Naive thymus-derived CD4-positive, alpha-beta T cell (primary cell): ENCODE data around the gene BMAL1. TPM values are rescaled to one million over a fixed set of nuclear protein-coding genes. Genes with fewer than 3 reads are reported as not detected.
A peak's percentile ranks its signal among the peaks of the same experiment; 100 is the strongest.

Experiments used
- ATAC-seq: fragments of 150-1000 bp; cut with Tn5 transposase; 2 replicates; pipeline ENCODE4 v1.10.0; 2021; ENCODE audit warnings: mild to moderate bottlenecking, moderate library complexity
- CTCF ChIA-PET: fragments of 350-600 bp; sonication (Branson Sonifier 250); formaldehyde crosslinking; loops from one replicate; lab custom pipeline; 2021; ENCODE audit warnings: antibody characterized with exemption; lab: Charles Lee
- POLR2A ChIA-PET: fragments of 350-600 bp; sonication (Branson Sonifier 250); formaldehyde crosslinking; loops from one replicate; lab custom pipeline; 2021; ENCODE audit warnings: antibody characterized with exemption, inconsistent platforms; lab: Charles Lee
- DNase-seq, 9 donors: peaks; one replicate each; pipeline versions ENCODE4 v3.0.0 to v3.0.0-alpha.2; 2020 to 2022; ENCODE audit warnings: mixed read lengths in 1 of 9
- H3K27ac ChIP-seq: one replicate; pipeline ENCODE4 v1.7.0; 2013; ENCODE audit warnings: mild to moderate bottlenecking, low read depth, low read length, moderate library complexity
- H3K27me3 ChIP-seq, 2 donors: one replicate each; pipeline ENCODE4 v1.7.0; 2013; ENCODE audit warnings: low read length in 2 of 2, mild to moderate bottlenecking in 2 of 2, moderate library complexity in 2 of 2; ENCODE audit not compliant: control insufficient read depth in 2 of 2, insufficient read depth in 2 of 2
- H3K36me3 ChIP-seq, 3 experiments: 1 replicate in 2 of 3; 2 replicates in 1 of 3; pipeline ENCODE4 v1.7.0; 2013; ENCODE audit warnings: low read length in 3 of 3, mild to moderate bottlenecking in 3 of 3, moderate library complexity in 1 of 3; ENCODE audit not compliant: insufficient read depth in 3 of 3, control insufficient read depth in 2 of 3
- H3K4me1 ChIP-seq, 2 donors: one replicate each; pipeline ENCODE4 v1.7.0; 2013; ENCODE audit warnings: low read length in 2 of 2, mild to moderate bottlenecking in 2 of 2, moderate library complexity in 1 of 2; ENCODE audit not compliant: control insufficient read depth in 2 of 2, insufficient read depth in 2 of 2
- H3K4me3 ChIP-seq: 2 replicates; pipeline ENCODE4 v1.7.0; 2013; ENCODE audit warnings: mild to moderate bottlenecking, low read length
- H3K9me3 ChIP-seq, 3 experiments: 1 replicate in 2 of 3; 2 replicates in 1 of 3; pipeline ENCODE4 v1.7.0; 2013; ENCODE audit warnings: low read length in 3 of 3; ENCODE audit not compliant: control insufficient read depth in 2 of 3
- H3K27ac Mint-ChIP-seq, 9 donors: one replicate each; pipeline ENCODE4 v1.8.0; 2020 to 2022; ENCODE audit warnings: mixed read lengths in 9 of 9, mild to moderate bottlenecking in 8 of 9, moderate library complexity in 5 of 9, inconsistent platforms in 2 of 9
- H3K27me3 Mint-ChIP-seq, 5 donors: one replicate each; pipeline ENCODE4 v1.8.0; 2021 to 2022; ENCODE audit warnings: mixed read lengths in 5 of 5, mild to moderate bottlenecking in 1 of 5
- H3K36me3 Mint-ChIP-seq, 5 donors: one replicate each; pipeline ENCODE4 v1.8.0; 2020 to 2022; ENCODE audit warnings: mixed read lengths in 5 of 5, mild to moderate bottlenecking in 3 of 5, inconsistent platforms in 1 of 5
- H3K4me1 Mint-ChIP-seq, 7 donors: one replicate each; pipeline ENCODE4 v1.8.0; 2020 to 2022; ENCODE audit warnings: mixed read lengths in 7 of 7, mild to moderate bottlenecking in 3 of 7, inconsistent platforms in 1 of 7
- H3K4me3 Mint-ChIP-seq, 10 donors: one replicate each; pipeline ENCODE4 v1.8.0; 2020 to 2022; ENCODE audit warnings: mild to moderate bottlenecking in 10 of 10, mixed read lengths in 10 of 10, moderate library complexity in 6 of 10, inconsistent platforms in 2 of 10
- H3K9me3 Mint-ChIP-seq, 11 donors: one replicate each; pipeline ENCODE4 v1.8.0; 2020 to 2022; ENCODE audit warnings: mixed read lengths in 11 of 11, mild to moderate bottlenecking in 4 of 11, inconsistent platforms in 1 of 11, moderate library complexity in 1 of 11
- intact Hi-C, 2 donors: fragments of 100-400 bp; cut with micrococcal nuclease; formaldehyde crosslinking; loops; one replicate each; pipeline ENCODE4 v1.15.1; 2023
- polyA plus RNA-seq, 2 donors: library from polyadenylated mRNA; unstranded; fragments of 300-500 nt; fragmentation: Illumina TruSeq; gene quantifications; one replicate each; pipeline ENCODE4 v1.2.3, GENCODE V29; 2021
- total RNA-seq, 6 experiments: library from RNA in 5 of 6; stranded (reverse) in 5 of 6; gene quantifications; 1 replicate in 5 of 6; 2 replicates in 1 of 6; pipeline ENCODE4 v1.2.3 and lab custom pipeline; 2021 to 2026

BMAL1 gene
- total and polyA plus RNA-seq, 7 experiments from 2014 or later = 12.8 to 88.3 (median 47.9) TPM

GRCh38 chr11:13297917-13298356, 20.3 kb downstream of the BMAL1 start:
- CTCF ChIA-PET = no interaction called here
- Histone ChIP-seq H3K4me1 (peaks cover 45 to 52% of the 10 kb centered on the region in 2 donors), H3K27ac (no peak overlapping the region), H3K36me3 (no peaks in the 10 kb centered on the region), H3K9me3 (no peaks in the 10 kb centered on the region), H3K27me3 (no peaks in the 10 kb centered on the region), H3K4me3 (no peak overlapping the region)
- H3K9me3 Mint-ChIP-seq = no peaks in the 10 kb centered on the region
- POLR2A ChIA-PET = no interaction called here
- peak overlapping the region in 8 of 10 donors; percentile 6 to 66 (median 33) for H3K4me3 Mint-ChIP-seq
- H3K36me3 Mint-ChIP-seq = peaks cover 0 to 12% (median 8%) of the 10 kb centered on the region in 5 donors
- intact Hi-C loops = loop anchor here in 1 of 2 donors (1.0 kb wide), 1 partner anchor 11 kb away; no protein-coding TSS in a partner anchor
- no peaks in the 10 kb centered on the region for H3K27me3 Mint-ChIP-seq
- DNase-seq = no peak
- peak; percentile 82 for ATAC-seq
- peaks cover 0 to 99% (median 74%) of the 10 kb centered on the region in 7 donors for H3K4me1 Mint-ChIP-seq
- peak overlapping the region in 7 of 9 donors; percentile 4 to 74 (median 50) for H3K27ac Mint-ChIP-seq

- peak overlapping the region in 1 of 10 donors; percentile 18 for H3K4me3 Mint-ChIP-seq
- ChIA-PET CTCF (no interaction called here), POLR2A (no interaction called here)
- peaks cover 0 to 4% (median 0%) of the 10 kb centered on the region in 11 donors for H3K9me3 Mint-ChIP-seq
- Histone ChIP-seq H3K27me3 (no peaks in the 10 kb centered on the region), H3K9me3 (no peaks in the 10 kb centered on the region), H3K27ac (no peak overlapping the region), H3K4me1 (peaks cover 45 to 52% of the 10 kb centered on the region in 2 donors), H3K4me3 (no peak overlapping the region), H3K36me3 (no peaks in the 10 kb centered on the region)
- intact Hi-C loops = loop anchor here in 1 of 2 donors (1.0 kb wide), 1 partner anchor 11 kb away; no protein-coding TSS in a partner anchor
- H3K36me3 Mint-ChIP-seq = peaks cover 0 to 17% (median 12%) of the 10 kb centered on the region in 5 donors
- DNase-seq (no peak), ATAC-seq (no peak)
- no peaks in the 10 kb centered on the region for H3K27me3 Mint-ChIP-seq
- H3K4me1 Mint-ChIP-seq = peaks cover 0 to 99% (median 75%) of the 10 kb centered on the region in 7 donors
- peak overlapping the region in 3 of 9 donors; percentile 7 to 65 (median 8) for H3K27ac Mint-ChIP-seq
Measured at GRCh38 chr11:13298765-13299164, 21.2 kb downstream of the BMAL1 start.

GRCh38 chr11:13301522-13301921, 23.9 kb downstream of the BMAL1 start:
- H3K4me3 Mint-ChIP-seq = peak overlapping the region in 4 of 10 donors; percentile 4 to 57 (median 32)
- peaks cover 0 to 81% (median 64%) of the 10 kb centered on the region in 7 donors for H3K4me1 Mint-ChIP-seq
- Histone ChIP-seq H3K4me1 (peaks cover 42 to 43% of the 10 kb centered on the region in 2 donors), H3K9me3 (no peaks in the 10 kb centered on the region), H3K27me3 (no peaks in the 10 kb centered on the region), H3K27ac (no peak overlapping the region), H3K36me3 (no peaks in the 10 kb centered on the region), H3K4me3 (no peak overlapping the region)
- ATAC-seq (no peak), DNase-seq (no peak)
- H3K27me3 Mint-ChIP-seq = no peaks in the 10 kb centered on the region
- peaks cover 0 to 7% (median 0%) of the 10 kb centered on the region in 11 donors for H3K9me3 Mint-ChIP-seq
- H3K36me3 Mint-ChIP-seq = peaks cover 0 to 21% (median 18%) of the 10 kb centered on the region in 5 donors
- H3K27ac Mint-ChIP-seq = peak overlapping the region in 4 of 9 donors; percentile 6 to 36 (median 30)
- ChIA-PET POLR2A (interaction anchor here (1.2 kb wide), 1 partner anchor 22 kb away, joined by 5 read pairs; no protein-coding TSS in a partner anchor), CTCF (no interaction called here)
- intact Hi-C loops = no loop called here

- ChIA-PET CTCF (interaction anchor here (1.4 kb wide), 1 partner anchor 34 kb away, joined by 4 read pairs; no protein-coding TSS in a partner anchor), POLR2A (interaction anchor here (0.7 to 1.2 kb wide), 2 partner anchors 19 to 23 kb away, joined by 4 to 5 read pairs; no protein-coding TSS in a partner anchor)
- Histone ChIP-seq H3K4me1 (peaks cover 43 to 47% of the 10 kb centered on the region in 2 donors), H3K36me3 (no peaks in the 10 kb centered on the region), H3K9me3 (no peaks in the 10 kb centered on the region), H3K27ac (no peak overlapping the region), H3K27me3 (no peaks in the 10 kb centered on the region), H3K4me3 (no peak overlapping the region)
- Mint-ChIP-seq H3K27me3 (no peaks in the 10 kb centered on the region), H3K4me1 (peaks cover 0 to 71% (median 54%) of the 10 kb centered on the region in 7 donors), H3K4me3 (peak overlapping the region in 4 of 10 donors; percentile 16 to 57 (median 28)), H3K9me3 (peaks cover 0 to 7% (median 0%) of the 10 kb centered on the region in 11 donors), H3K36me3 (peaks cover 0 to 21% (median 18%) of the 10 kb centered on the region in 5 donors), H3K27ac (peak overlapping the region in 1 of 9 donors; percentile 3)
- intact Hi-C loops = loop anchor here in 1 of 2 donors (2.0 kb wide), 1 partner anchor 16 kb away; no protein-coding TSS in a partner anchor
- ATAC-seq = no peak
- no peak for DNase-seq
Measured at GRCh38 chr11:13302420-13302958, 24.9 kb downstream of the BMAL1 start.

GRCh38 chr11:13303668-13304649, 26.4 kb downstream of the BMAL1 start:
- Histone ChIP-seq H3K4me1 (peaks cover 36 to 53% of the 10 kb centered on the region in 2 donors), H3K27me3 (no peaks in the 10 kb centered on the region), H3K4me3 (no peak overlapping the region), H3K27ac (no peak overlapping the region), H3K9me3 (no peaks in the 10 kb centered on the region), H3K36me3 (no peaks in the 10 kb centered on the region)
- Mint-ChIP-seq H3K4me1 (peaks cover 0 to 56% (median 42%) of the 10 kb centered on the region in 7 donors), H3K9me3 (peaks cover 0 to 7% (median 0%) of the 10 kb centered on the region in 11 donors), H3K27ac (peak overlapping the region in 4 of 9 donors; percentile 10 to 60 (median 38)), H3K36me3 (peaks cover 0 to 17% (median 14%) of the 10 kb centered on the region in 5 donors), H3K27me3 (no peaks in the 10 kb centered on the region), H3K4me3 (peak overlapping the region; percentile 2 to 63 (median 45))
- peak; percentile 70 for ATAC-seq
- intact Hi-C loops = loop anchor here in 1 of 2 donors (2.0 kb wide), 1 partner anchor 17 kb away; no protein-coding TSS in a partner anchor
- ChIA-PET POLR2A (no interaction called here), CTCF (no interaction called here)
- no peak for DNase-seq
